GM15510 (cell line): ENCODE data around the gene TDRD12.

Source experiments
- POLR2A ChIP-seq: IDR thresholded peaks from 3 replicates; pipeline ENCODE4 v1.6.1; 2011; ENCODE audit warnings: borderline replicate concordance; ENCODE audit not compliant: insufficient read length; ENCODE audit errors: extremely low read depth

TDRD12 gene

DNA sequence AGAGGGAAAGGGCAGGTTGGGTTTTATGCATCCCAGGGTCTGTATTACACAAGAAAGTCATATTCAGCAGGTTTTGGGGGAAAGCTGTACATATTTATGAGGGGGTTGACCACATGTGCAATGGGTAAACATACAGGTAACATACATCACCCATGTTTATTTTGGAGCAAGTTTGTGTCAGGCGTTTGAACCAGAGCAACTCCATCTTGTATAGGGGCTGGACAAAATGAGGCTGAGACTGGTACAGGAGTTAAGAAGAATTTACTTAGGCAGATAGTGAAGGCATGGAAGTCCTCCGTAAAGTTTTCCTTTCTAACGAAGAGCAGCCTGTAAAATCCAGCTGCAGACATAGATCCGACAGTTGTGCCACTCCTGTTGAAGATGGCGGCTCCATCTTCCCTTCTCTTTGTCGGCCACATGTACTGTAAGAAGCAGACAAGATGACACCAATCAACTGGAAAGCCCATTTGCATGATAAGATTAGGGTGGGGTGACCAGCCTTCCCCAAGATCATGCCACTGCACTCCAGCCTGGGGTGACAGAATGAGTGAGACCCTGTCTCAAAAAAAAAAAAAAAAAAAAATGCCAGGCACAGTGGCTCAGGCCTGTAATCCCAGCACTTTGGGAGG is 32.6 kb upstream of the TDRD12 start:
- TF ChIP-seq POLR2A, result no peak

DNA sequence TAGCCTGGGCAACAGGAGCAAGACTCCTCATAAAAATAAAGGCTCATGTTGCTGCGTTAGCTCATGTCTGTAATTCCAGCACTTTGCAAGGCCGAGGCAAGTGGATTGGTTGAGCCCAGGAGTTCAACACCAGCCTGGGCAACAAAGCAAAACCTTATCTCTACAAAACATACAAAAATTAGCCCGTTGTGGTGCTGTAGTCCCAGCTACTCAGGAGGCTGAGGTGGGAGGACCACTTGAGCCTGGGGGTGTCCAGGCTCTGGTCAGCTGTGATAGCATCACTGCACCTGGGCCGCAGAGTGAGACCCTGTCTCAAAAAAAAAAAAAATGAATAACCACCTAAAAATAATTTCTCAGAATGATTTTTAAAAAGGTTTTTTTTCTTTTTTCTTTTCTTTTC is 31.9 kb upstream of the TDRD12 start:
- no peak for TF ChIP-seq POLR2A

DNA sequence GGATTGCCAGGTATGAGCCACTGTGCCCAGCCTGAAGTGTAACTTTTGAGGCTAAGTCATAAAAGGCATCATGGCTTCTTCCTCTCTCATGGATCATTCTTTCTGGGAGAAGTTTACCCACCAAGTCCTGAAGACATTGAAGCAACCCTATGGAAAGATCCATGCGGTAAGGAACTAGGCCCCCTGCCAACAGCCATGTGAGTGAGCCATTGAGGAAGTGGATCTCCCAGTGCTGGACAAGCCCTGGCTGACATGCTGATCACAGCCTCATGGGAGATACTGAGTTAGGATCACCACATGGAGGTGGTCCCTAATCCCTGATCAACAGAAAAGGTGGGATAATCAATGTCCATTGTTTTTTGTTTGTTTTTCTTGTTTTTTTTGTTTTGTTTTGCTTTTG is 31.3 kb upstream of the TDRD12 start:
- TF ChIP-seq POLR2A, result no peak

GRCh38 chr19:32691291-32691951 is 28.1 kb upstream of the TDRD12 start, which contains the start of gene NUDT19:
TSS of gene NUDT19 (plus strand) at chr19:32691821. CDS start at chr19:32691961, 140 bp downstream.
- peak; percentile 75 for TF ChIP-seq POLR2A

DNA sequence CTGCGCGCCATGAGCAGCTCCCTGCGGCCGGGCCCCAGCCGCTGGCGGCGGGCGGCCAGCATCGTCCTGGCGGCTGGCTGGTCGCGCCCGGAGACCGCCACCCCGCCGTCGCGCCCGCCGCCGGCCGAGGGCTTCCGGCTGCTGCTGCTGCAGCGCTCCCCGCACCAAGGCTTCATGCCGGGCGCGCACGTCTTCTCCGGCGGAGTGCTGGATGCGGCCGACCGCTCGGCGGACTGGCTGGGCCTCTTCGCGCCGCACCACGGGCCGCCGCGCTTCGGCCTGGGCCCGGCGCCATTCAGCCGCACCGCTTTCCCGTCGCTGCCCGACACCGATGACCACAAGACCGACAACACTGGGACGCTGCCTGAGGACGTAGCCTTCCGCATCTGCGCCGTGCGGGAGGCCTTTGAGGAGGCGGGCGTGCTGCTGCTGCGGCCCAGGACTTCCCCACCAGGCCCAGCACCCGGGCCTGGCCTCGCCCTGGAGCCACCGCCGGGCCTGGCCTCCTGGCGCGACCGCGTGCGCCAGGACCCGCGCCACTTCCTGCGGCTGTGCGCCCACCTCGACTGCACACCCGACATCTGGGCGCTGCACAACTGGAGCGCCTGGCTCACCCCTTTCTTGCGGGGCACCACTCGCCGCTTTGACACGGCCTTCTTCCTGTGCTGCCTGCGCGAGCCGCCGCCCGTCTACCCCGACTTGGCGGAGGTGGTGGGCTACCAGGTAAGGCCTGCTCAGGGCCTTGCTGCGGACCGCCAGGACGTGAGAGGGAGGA is 27.4 kb upstream of the TDRD12 start:
- TF ChIP-seq POLR2A, result peak; percentile 43

GRCh38 chr19:32692727-32693061 is 26.9 kb upstream of the TDRD12 start:
- no peak for TF ChIP-seq POLR2A

DNA sequence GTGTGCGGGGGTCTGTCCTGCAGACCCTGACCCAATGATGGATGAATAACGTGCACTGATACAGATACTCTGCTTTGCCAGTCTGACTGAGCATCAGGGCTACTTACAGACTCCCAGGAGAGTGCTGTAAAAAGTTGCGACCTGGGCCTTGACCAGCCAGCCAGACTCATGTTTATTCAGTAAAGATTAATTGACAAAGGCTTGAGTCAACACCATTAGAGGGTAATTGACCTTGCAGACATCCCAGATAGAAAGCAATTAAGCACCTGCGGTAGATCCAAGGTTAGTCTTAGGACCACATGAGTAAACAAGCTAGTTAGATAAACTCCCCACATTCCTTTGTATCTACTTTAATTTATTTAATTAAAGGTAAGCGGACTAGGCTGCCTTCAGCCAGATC is 17.6 kb upstream of the TDRD12 start:
- TF ChIP-seq POLR2A, result no peak

DNA sequence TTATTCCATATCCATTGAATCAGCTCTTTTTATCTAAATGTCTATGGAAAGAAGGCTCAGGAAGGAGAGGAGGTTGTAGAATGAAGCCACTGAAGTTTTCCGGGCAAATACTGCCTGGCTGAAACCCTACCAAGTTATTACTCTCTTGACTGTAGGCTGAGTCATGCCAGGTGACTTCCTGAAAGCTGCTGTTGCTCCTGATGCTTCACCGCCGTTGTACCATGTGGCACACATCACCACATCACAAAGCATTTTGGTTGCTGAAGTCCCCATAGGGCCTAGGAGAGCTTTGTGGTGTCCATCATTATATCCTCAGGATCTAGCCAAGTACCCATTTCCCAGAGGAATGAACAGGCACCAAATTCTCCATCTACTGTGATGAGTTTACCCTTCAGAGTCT is 11.1 kb upstream of the TDRD12 start:
- TF ChIP-seq POLR2A, result no peak

DNA sequence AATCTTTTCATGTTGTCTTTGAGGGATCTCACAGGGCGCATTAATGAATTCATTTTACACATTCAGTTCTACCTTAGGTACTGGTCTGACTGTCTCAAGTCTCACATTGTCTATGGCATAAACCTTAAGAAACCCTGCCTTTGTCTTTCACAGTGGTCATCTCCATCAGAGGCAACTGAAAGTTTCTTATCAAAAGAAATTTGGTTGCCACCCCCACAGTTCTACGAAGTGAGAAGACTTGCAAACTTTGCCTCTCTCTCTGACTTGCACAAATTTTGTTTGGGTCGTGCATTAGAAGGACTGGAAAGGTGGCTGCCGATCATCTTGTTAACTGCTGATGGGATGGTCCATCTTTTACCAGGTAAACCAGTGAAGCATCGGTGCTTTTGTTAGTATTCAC is 10.5 kb upstream of the TDRD12 start:
- TF ChIP-seq POLR2A, result no peak

DNA sequence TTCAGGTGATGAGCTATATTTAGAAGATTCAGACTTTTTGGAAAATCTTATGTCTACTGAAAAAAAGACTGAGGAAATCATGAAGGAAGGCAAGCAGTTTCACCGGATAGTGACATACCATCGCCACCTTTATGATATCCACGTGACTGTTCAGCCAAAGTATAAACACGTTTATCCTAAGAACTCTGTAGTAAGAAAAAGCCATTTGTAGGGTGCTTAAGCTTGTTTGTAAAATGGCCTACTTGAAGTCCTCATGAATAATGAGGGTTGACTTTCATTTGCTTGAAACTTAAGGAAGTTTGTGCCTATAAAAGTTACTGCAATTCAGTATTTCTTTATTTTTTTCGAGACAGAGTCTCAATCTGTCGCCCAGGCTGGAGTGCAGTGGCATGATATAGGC is 7.8 kb upstream of the TDRD12 start:
- no peak for TF ChIP-seq POLR2A

DNA sequence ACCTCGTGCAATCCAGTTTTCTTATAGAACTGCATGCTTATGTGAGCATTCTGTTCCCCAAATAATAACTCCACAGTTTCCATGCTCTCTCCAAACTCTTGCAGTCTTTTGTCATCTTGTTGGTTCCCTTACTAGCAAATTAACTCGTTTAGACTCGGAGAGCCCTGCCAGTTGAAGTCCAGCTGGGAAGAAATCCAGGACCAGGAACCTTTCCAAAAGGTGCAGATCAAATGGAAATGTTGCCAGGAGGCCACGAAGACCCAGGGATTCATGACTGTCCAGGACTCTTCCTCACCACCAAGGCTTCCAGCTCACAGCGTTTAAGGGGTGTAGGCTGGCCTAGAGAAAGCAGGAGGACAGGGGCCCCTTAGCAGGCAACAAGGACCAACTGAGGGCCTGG is 2.1 kb upstream of the TDRD12 start:
- TF ChIP-seq POLR2A, result no peak

- TF ChIP-seq POLR2A, result no peak
Measured at GRCh38 chr19:32718286-32718685, 1.3 kb upstream of the TDRD12 start.

DNA sequence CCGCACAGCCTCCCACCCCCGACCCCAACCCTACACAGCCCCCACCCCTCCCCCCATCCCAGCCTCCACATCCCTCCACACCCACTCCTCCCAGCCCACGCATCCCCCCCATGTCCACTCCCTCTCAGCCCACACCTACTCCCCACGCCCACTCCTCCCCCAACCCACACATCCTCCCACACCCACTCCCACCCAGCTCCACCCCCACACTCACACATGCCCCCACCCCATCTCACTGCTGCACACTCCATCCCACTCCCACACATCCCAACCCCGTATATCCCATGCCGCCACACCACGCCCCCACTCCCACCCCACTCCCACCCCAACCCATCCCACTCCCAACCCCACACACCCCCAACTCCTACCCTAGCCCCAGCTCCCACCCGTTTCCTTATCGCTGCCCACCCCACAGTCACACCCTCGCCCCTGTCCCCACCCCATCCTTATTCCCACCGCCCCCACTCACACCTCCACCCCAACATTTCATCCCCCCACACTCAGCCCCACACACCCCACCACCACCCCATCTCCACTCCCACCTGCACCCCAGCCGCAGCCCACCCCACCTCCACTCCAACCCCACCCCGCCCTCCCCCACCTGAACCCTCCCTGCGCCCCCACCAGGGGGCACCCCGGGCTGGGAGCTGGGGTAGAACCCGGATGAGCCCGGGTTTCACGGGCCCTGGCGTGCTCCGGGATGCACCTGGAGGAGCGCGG is 809 bp downstream of the TDRD12 start:
- TF ChIP-seq POLR2A, result no peak

DNA sequence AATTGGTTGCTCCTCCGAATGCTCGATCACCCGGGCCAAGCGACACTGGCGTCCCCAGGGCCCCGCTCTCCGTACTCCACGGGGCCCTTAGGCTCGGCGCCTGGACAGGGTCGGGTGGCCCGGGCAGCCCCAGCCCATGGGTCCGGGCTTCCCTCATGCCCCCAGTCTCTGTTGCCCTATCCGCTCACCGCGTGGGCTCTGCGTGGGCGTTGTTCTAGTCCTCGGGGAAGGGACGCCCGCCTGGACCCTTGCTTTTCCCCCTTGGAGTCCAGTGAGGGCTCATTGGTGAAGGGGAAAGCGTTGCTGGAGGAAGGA is 1.3 kb downstream of the TDRD12 start:
- no peak for TF ChIP-seq POLR2A

DNA sequence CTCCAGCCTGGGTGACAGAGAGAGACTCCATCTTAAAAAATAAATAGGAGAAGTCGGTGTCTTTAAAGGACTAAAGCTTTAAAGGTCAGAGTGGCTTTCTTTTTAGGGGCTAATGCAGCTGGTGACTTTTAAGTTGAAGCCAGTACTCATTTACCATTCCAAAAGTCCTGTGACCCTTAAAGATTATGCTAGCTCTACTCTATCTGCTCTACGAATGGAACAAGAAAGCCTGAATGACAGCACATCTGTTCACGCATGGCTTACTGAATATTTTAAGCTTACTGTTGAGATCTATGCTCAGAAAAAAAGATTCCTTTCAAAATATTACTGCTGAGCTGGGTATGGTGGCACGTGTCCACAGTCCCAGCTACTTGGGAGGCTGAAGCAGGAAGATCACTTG is 16.4 kb downstream of the TDRD12 start:
- TF ChIP-seq POLR2A, result no peak
